AG08396 (cell line): ENCODE data around the gene TLR9.

Experiments
- DNase-seq: peaks from one replicate; pipeline ENCODE4 v3.0.0; 2012; ENCODE audit warnings: low spot score, mixed read lengths

The TLR9 gene

DNA sequence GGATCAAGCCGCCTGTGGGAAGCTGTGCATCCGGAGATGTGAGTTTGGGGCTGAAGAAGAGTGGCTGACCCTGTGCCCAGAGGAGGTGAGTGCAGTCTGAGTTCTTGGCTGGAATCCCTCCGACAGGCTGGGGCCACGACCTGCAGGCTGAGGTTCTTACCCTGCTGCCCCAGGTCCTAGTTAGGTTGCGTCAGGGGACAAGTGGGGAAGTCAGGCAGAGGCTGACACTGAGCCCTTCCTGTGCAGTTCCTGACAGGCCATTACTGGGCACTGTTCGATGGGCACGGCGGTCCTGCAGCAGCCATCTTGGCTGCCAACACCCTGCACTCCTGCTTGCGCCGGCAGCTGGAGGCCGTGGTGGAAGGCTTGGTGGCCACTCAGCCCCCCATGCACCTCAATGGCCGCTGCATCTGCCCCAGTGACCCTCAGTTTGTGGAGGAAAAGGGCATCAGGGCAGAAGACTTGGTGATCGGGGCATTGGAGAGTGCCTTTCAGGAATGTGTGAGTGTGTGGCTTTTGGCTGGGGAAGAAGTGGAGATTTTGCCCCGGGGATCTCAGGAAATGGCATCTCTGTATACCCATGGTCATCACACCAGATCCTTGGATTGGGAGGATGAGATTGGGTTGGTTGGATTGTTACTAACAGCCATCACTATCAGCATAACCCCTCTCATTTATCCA is 21.4 kb upstream of the TLR9 start:
- DNase-seq: no peak

DNA sequence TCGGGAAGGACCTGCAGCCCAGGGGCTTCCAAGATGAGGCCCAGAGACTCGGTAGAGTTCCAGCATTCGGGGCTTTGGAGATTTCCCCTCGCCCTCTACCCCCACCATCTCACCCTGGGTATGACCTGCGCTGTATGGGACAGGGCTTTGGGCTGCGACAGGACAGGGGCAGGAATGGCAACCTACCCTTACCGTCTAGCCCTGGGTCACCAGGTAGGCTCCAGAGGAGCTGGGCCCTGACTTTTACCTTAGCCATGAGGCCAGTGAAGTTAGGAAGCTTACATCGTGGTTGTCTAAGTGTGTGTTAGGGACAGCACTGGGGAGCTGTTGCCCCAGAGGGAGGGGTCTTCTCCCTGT is 20.8 kb upstream of the TLR9 start:
- DNase-seq: no peak

DNA sequence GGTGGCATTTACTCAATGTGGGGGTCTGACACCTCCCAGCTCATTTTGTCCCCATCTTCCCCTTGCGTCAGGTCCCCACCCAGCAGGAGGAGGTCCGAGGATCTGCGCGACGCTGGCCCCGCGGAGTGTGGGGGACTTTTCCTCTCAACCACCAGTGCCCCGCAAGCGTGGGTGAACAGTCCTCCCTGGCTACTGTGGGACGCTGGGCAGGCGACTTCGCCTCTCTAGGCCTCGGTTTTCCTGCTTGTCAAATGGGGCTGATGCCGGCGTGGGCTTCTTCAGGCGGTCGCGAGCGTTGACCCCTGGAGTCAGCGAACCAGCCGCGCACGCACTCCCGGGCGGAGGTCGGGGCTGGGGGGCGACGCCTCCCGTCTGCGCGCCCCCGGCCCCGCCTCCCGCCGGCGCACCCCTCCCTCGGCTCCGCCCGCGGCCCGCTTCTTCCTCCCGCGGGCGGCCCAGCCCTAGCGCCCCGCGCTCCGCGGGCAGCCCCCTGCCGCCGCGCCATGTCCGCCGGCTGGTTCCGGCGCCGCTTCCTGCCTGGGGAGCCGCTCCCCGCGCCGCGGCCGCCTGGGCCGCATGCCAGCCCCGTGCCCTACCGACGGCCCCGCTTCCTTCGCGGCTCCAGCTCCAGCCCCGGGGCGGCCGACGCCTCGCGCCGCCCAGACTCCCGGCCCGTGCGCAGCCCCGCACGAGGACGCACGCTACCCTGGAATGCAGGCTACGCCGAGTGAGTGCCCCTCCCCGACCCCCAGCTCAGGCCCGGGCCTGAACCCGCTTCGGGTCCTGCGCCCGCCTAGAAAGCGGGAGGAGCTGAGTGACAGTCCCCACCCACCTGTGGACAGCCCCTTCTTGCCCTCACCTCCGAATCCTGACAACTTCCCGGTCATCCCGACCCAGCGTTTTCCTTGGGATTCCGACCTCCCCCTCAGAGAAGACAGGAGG is 20.1 kb upstream of the TLR9 start, which contains the start of gene PPM1M:
Gene PPM1M, plus strand, starts transcription at position 438 of the 942 bp plus-strand sequence. Its CDS starts 66 bp downstream, at position 504.
- peak; percentile 88 for DNase-seq

DNA sequence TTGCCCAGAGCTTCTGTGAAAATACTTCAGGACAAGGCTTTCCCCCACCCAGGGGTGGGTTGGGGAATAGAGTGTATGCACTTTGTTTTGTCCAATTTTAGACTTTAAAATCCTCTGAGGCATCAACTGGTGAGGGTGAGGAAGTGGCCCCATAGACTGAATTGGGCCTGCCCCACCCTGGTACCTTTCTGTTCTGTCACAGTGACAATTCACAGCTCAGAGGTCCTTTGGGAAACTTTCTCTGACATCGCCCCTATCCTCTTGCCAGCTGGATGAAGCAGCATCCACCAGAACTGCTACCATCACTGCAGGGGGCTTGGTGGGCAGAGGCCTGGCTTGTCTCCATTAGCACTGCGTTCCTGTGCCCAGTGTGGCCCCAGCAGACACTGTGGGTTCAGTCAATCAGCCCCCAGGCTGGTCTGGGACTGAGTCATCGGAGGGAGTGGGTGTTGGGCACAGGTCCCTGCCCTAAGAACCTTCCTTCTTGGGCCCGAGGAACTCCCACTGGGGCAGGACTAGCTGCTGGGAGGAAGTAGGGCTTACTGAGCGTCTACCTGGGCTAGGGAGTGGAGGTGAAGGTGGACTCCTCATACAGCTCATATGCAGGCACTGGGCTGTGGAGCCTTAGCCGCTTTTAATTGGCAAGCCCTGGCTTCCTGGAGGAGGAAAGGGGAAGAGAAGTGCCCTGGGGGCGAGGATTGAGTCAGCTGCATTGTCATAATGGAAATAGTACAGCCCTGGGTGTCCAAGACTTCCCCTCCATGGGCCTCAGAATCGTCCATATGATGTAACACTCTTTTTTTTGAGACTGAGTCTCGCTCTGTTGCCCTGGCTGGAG is 18.6 kb upstream of the TLR9 start:
- no peak for DNase-seq

DNA sequence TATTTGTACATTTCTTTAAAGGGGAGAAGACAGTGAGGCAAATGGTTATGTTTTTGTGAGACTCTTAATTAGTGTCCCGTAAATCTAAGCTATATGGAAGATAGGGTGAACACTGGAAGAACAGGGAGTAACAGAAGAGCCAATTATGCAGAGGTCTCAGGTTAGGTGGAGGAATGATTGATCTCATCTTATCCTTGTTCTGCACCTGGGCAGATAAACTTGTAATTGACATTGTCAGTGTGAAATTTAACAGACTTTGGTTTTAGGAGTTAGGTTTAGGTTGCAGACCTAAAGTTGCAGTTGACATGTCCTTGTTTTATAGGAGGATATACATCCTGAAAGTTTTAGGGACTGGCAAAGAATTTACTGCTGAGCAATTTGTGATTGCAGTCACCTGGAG is 16.6 kb upstream of the TLR9 start:
- DNase-seq: no peak

DNA sequence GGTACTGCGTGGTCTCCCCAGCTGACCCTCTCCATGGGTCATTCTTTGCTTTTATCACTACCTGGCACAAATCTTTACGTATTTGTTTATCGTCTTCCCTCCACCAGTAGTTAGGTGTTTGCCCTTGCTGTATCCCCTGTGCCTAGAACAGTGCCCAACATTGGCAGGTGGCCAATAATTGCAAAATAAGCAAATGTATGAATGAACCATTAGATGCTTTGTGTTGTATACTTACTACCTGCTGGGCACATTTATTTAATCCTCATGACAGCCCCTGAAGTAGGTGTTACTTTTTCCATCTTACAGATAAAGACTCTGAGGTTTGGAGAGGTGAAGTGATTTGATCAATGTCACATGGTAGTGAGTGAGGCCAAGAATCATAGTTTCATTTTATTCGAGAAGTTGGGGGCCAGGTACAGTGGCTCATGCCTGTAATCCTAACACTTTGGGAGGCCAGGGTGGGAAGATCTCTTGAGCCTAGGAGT is 15.5 kb upstream of the TLR9 start:
- no peak for DNase-seq

DNA sequence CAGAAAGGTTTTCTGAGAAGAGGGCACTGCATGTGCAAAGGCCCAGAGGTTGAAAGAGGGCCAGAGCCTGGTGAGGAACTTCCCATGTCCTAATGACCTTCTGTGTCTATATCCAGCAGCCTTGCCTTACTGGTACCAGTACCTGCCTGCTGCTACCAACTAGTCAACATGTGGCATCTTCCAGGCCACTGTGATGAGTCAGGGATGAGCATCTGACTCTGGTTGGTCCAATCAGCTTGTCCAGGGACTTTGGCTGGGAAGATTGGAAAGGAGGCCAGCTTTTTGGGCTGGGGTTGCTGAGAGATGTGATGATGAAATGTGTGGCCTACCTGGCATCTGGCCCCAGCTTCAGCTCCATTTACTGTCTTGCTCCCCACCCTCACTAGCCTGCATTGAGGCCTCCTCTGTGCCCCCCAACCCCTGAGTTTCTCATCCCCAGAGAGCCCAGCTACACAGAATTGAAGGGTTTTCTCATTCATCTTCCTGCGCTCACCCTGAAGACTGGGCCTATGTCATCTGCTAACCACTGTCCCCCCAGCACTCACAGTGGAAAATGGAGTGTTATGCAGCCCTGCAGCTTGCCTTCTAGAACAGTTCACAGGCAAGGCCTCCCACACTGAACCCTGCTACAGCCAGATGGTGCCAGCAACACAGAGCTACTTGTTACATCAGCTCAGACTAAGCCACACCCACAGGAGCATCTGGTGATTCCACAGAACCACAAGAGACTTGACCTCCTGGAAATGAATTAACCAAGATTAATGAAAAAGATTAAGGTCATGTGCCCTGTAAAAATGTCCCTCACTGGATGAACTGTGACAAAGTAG is 14.8 kb upstream of the TLR9 start:
- peak; percentile 88 for DNase-seq

DNA sequence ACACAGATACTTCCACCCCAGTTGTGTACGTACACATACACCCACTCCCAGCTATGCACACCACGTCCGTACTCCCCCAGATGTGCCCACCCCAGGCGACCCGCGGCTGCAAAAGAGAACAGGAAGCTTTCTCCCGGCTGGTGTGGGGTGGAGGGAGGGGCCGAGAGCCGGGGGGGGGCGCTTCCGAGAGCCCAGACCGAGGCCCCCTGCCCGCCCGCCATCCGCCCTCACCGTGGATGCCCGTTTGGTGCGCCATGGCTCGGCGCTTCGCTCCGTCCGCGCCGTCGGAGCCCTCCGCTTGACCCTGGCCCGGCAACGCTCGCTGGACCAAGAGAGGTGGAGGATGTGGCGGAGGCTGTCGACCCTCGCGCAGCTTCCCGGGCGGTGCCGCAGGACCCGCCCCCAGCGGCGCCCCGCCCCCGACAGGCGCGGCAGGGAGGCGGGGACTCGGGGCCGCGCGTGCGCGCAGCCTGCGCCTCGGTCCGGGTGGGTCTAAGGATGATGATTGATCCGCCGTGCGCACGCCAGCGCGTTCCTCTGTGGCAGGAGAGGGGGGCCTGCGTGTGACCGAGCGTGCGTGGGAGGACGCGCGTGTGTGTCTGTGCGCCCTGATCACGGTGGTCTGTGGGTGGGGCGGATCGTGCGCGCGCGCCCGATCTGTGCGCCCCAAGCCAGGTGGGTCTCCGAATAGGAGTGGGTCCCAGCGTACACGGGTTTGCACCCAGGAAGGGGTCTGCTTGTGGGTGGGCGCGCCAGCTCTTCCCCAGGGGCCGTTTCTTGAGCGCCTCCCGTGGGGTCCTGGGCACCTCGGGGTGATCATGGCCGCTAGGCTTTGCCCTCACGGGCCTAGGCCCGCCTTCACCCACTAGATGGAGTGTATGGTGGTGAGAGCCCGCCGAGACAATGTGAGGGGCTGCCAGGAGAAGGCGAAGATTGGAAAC is 13.6 kb upstream of the TLR9 start, which contains the start of gene TWF2:
Gene TWF2, minus strand, starts transcription at position 398 of the 941 bp plus-strand sequence. Its CDS starts 142 bp downstream, at position 256.
- DNase-seq: peak; percentile 98

DNA sequence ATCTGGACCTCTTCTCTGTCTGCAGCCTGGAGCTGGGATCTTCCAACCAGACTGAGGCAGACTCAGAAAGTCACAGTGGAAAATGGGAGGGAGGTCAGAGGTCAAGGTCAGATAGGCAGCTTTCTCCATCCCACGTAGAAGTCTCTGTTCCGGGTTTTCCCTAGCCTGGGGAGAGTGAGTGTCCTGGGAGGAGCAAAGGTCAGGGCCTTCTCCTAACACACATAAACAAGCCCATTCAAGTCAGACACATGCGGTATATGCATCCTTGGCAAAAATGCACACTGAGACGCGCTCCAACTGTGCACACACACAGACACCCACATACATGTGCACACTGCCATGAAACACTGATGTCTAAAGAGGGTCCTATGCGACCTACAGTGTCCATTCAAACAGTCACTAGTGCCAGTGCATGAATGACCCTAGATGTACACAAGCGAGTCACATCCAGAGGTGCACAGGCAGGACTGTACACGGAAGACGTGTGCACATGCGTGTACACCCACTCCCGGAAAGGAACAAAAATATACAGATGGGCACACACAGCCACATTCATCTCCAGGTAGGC is 12.8 kb upstream of the TLR9 start:
- DNase-seq: no peak

DNA sequence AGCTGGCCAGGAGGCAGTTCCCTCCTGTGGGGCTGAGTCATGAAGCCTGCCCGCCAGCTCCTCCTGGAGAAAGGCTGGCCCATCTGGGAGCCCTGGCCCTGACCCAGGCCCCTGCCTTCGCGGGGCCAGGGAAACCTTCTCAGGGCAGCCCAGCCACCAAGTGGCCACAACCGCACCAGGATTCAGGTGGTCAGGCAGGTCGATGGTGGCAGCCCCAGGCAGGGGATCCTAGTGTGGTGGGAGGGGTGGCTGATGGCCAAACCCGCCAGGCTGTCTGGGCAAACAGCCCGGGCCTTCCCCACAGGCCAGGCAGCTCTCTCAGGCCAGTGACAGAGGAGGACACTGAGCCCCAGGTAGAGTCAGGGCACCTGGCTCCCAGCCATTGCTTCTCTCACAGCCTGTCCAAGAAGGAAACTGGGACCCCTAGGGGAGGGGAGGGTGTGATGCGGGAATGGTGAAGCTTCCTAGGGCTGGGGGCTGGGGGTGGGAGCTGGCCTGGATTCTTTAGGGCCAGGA is 12.3 kb upstream of the TLR9 start:
- DNase-seq: peak; percentile 97

DNA sequence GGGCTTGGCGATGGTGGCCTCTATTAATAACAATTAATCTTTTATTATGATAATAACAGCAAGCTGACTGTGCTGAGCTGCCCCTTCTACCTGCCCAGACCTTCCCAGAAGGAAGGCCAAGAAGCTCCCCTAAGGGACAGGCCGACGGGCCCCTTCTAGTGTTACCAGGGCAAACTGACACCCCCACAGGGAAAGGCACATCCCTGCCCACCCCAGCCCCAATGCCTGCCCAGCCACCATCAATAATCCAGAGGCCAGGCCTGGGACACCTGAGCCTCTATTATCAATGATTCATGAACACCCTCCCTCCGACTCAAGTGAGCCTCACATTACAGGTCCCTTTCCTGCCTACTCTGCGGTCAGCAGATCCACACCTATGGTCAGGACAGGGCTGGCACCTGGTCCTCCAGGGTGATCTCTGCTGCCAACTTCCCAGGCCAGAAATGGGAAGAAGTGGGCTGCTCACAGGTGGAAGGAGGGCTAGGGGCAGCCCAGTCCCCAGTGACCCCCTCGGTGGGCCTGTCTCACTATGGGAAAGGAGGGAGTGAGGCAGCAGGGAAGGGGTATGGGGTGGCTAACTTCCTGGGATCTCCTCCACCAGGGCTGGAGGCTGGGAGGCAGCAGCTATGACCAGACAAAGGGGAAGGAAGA is 11.7 kb upstream of the TLR9 start:
- DNase-seq: no peak

DNA sequence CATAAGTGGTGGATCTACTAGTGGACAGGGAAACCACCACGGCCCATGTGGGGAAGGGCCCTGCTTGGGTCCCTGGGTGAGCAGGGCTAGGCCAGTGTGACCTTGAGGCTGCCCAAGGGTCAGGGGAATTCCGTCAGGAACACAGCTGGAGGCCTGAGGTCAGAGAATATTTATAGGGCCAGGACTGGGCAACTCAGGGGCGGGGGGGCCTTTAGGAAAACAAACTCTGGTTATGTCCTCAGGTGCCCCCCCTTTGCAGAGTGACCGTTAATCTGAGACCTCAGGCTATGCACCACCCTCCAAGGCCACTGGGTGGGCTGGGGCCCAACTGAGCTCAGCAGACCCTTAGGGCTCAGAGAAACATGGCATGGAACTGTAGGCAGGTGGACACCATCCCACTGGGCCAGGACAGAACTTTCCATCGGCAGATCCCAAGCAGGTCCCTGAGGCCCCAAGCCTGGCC is 11.0 kb upstream of the TLR9 start:
- no peak for DNase-seq

DNA sequence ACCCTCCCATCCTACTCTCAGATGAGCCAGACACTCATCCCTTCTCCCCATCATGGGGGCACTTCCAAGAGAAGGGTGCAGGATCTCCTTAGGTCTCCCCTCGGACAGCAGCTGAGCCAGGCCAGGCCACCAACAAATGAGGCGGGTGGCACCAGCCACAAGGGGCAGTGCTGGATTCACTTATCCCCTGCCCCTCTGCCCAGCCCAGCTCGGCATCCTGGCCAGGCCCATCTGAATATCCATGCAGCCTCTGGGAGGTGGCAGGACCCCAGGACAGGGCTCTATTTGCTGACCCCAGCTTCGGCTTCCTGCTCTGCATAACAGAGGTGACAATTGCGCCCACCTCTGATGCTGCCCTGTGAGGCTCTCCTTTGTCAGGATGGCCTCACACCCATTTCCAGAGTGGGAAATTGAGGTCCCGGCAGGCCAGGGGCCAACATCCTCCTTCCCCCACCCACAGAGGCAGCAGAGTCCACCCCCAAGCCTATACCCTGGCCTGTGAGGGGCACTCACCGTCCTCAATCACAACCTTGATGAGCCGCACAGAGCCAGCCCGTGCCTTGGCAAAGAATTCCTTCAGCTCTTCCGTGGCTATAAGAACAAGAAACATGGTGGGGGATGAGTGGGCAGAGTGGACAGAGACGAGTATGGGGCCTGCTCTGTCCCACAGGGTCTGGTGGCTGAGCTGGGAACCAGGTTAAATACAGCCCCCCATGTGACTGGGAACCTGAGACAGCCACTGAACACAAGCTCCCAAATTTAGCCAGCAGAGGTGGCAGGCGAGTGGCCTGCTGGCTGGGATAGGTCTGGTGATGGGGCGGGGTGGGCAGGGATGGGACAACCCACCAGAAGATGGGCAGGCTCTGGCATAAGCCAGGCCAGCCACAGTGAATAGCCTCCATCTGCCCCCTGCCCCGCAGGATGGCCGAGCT is 9.3 kb upstream of the TLR9 start:
- no peak for DNase-seq

DNA sequence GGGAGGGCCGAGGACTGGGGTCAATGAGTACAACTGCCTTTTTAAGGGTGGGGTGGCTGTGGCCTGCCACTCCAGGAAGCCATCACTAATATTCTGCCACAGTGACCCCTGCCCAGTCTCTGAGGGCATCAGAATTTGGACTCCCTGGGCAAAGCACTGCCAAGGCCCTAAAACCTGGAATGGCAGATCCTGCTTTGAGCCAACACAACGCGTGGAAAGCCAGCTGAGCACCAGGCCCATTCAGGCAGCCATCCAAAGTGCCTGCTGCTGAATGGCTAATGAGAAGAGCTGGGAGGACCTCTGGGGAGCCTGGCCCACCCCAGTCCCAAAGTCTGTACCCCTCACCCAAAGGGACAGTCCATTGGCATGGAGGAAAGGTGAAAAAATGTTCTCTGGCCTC is 8.5 kb upstream of the TLR9 start:
- no peak for DNase-seq

DNA sequence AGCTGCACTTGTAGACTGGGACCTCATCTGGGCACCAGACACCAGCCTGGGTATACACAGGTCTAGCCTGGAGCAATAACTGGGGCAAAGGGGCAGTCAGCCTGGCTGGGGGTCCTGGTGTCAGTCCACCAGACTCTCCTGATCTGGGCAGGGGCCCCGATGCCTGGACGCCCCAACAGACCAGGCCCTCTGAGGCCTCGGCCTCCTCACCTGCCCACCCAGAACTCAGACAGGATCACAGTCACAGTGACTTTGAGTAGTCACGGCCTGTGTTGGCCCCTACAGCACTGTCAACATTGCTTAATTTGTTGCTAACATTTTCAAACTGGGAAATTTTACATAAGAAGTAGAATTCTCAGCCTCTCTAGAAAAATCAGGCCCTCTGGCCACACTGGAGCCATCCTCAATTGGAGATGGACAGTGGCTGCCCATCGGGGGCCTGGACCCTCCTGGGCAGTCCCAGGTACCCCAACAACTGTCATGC is 7.7 kb upstream of the TLR9 start:
- no peak for DNase-seq

DNA sequence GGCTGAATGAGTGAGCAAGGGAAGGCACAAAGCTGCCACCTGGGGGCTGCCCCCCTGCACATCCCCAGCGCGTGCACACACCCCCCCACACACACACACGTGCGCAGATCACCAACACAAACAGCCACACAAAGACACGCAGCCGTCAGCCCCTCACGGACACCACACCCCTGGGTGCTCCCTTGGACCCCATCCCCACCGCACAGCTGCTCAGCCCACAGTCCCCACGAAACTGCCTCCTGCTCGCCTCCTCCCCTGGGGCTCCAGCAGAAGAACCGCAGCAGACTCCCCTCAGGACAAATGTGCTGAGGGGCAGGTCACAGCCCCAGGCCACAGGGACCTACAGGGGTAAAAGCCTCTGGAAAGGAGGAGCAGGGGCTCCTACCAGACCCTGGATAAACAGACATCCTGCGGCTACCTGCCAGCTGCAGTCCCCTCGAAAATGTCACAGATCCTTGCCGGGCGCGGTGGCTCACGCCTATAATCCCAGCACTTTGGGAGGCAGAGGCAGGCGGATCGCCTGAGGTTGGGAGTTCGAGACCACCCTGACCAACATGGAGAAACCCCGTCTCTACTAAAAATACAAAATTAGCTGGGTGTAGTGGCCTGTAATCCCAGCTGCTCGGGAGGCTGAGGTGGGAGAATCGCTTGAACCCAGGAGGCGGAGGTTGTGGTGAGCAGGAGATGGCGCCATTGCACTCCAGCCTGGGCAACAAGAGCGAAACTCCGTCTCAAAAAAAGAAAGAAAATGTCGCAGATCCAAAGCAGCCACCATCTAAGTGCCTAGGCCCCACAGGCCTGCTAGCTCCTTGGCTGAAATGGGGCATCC is 7.0 kb upstream of the TLR9 start:
- no peak for DNase-seq
